ENCODE data around the gene PIGQ.

DNA sequence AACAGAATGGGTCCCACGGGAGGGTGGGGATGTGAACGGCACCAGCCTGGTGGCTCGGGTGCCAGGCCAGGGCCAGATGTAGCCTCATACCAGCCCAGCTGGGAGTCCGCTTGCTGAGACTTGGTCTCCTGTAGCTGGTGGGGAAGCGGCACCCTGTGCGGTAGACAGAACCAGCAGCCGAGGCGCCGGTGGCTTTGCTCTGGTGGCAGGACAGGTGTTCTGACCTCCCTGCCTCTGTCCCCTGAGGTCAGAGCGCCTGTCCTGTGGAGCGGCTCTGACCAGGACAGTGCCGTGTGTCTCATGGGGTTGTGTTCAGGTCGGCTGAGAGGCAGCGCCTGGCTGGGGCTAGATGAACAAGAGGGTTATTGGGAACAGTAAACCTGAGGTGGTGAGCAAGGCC is 40.2 kb downstream of the PIGQ start:
- TF ChIP-seq, protein P1, sequence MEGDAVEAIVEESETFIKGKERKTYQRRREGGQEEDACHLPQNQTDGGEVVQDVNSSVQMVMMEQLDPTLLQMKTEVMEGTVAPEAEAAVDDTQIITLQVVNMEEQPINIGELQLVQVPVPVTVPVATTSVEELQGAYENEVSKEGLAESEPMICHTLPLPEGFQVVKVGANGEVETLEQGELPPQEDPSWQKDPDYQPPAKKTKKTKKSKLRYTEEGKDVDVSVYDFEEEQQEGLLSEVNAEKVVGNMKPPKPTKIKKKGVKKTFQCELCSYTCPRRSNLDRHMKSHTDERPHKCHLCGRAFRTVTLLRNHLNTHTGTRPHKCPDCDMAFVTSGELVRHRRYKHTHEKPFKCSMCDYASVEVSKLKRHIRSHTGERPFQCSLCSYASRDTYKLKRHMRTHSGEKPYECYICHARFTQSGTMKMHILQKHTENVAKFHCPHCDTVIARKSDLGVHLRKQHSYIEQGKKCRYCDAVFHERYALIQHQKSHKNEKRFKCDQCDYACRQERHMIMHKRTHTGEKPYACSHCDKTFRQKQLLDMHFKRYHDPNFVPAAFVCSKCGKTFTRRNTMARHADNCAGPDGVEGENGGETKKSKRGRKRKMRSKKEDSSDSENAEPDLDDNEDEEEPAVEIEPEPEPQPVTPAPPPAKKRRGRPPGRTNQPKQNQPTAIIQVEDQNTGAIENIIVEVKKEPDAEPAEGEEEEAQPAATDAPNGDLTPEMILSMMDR (IDR thresholded peaks at IDR 0.05), result no peak
- no peak for TF ChIP-seq POLR2A (IDR thresholded peaks at IDR 0.05)

Measured in heart left ventricle (tissue), 13 donors.